ENCODE results near the gene NATD1. TPM values are rescaled to one million over a fixed set of nuclear protein-coding genes. Genes with fewer than 3 reads are reported as not detected.

The NATD1 gene
- total RNA-seq, 1 experiment from 2014 or later, result 3.1 TPM

- POLR2A ChIA-PET, result no interaction called here
- H4K20me1 ChIP-seq (ENCODE audit: insufficient read depth), result no peaks in the 10 kb centered on the region
Measured at GRCh38 chr17:21201874-21202273, 51.3 kb downstream of the NATD1 start.

More at GRCh38 chr17:21201874-21202273, 51.3 kb downstream of the NATD1 start:
- Histone ChIP-seq H2AFZ (ENCODE audit: low read depth, low read length, poor library complexity, severe bottlenecking) (no peak overlapping the region), H3K9ac (ENCODE audit: low read length) (no peak overlapping the region), H3K9me2 (ENCODE audit: insufficient read depth) (no peaks in the 10 kb centered on the region), H3K4me3 (replicated peaks in 1 of 2; ENCODE audit: low read depth in 1 of 2, low read length in 2 of 2) (no peak overlapping the region), H3K9me3 (ENCODE audit: control insufficient read depth in 1 of 2, insufficient read depth in 1 of 2, low read depth in 1 of 2, low read length in 2 of 2) (no peaks in the 10 kb centered on the region), H3K4me2 (ENCODE audit: low read length) (no peak overlapping the region), H3K4me1 (ENCODE audit: control insufficient read depth in 1 of 2, insufficient read depth in 2 of 2, low read length in 2 of 2) (no peaks in the 10 kb centered on the region), H3K79me2 (ENCODE audit: insufficient read depth, low read length) (peaks cover 94% of the 10 kb centered on the region), H3K36me3 (ENCODE audit: control insufficient read depth in 1 of 2, insufficient read depth in 2 of 2, low read length in 2 of 2) (peaks cover 2 to 13% of the 10 kb centered on the region in 2 experiments), H3K27me3 (ENCODE audit: insufficient read depth, low read length) (no peaks in the 10 kb centered on the region), H3K27ac (ENCODE audit: low read depth, low read length) (no peak overlapping the region)
- BruUV-seq (replicated peaks), result no TSS peak
- ChIA-PET RAD21 (ENCODE audit: low non-redundant PET in 1 of 2, low total read pairs in 2 of 2, uncharacterized antibody in 2 of 2, unreplicated experiment in 2 of 2) (no interaction called here), CTCF (no interaction called here)
- intact Hi-C loops (cut with micrococcal nuclease), result no loop called here
- no peak for TF ChIP-seq SP1 (IDR thresholded peaks at IDR 0.05; ENCODE audit: low read depth)
- TF ChIP-seq ATF3 (IDR thresholded peaks at IDR 0.05), result no peak
- TF ChIP-seq RAD21 (IDR thresholded peaks at IDR 0.05; ENCODE audit: low read depth), result no peak
- TF ChIP-seq EZH2 (IDR thresholded peaks at IDR 0.05), result no peak
- no peak for TF ChIP-seq SRF (IDR thresholded peaks at IDR 0.05; ENCODE audit: low read depth)
- no peak for TF ChIP-seq CTCF (IDR thresholded peaks at IDR 0.05 in 2 of 3, conservative IDR thresholded peaks at IDR 0.05 in 1 of 3; ENCODE audit: borderline replicate concordance in 1 of 3, insufficient read depth in 1 of 3, low read depth in 2 of 3, low read length in 2 of 3)
- TF ChIP-seq YY1 (IDR thresholded peaks at IDR 0.05; ENCODE audit: extremely low read depth, insufficient replicate concordance, low read depth, low read length), result no peak
- no peak for TF ChIP-seq MAX (IDR thresholded peaks at IDR 0.05)
- no peak for TF ChIP-seq ZBTB33 (IDR thresholded peaks at IDR 0.05; ENCODE audit: extremely low read depth, insufficient replicate concordance, low read length)
- TF ChIP-seq REST (IDR thresholded peaks at IDR 0.05; ENCODE audit: low read depth), result no peak
- TF ChIP-seq POLR2A (IDR thresholded peaks at IDR 0.05; ENCODE audit: borderline replicate concordance, extremely low read depth, insufficient read depth, insufficient read length), result no peak
- TF ChIP-seq FOSL1 (IDR thresholded peaks at IDR 0.05; ENCODE audit: low read depth), result no peak
- TF ChIP-seq POLR2AphosphoS5 (IDR thresholded peaks at IDR 0.05; ENCODE audit: low read depth, low read length), result no peak
- no peak for TF ChIP-seq SIN3A (IDR thresholded peaks at IDR 0.05; ENCODE audit: low read depth)
- TF ChIP-seq ELF1 (IDR thresholded peaks at IDR 0.05; ENCODE audit: borderline replicate concordance, low read depth), result no peak
- TF ChIP-seq JUND (IDR thresholded peaks at IDR 0.05), result no peak
- TF ChIP-seq ZNF274 (IDR thresholded peaks at IDR 0.05; ENCODE audit: low read depth, low read length), result no peak
- TF ChIP-seq CBX3 (IDR thresholded peaks at IDR 0.05; ENCODE audit: low read depth), result no peak
- TF ChIP-seq EGR1 (IDR thresholded peaks at IDR 0.05; ENCODE audit: low read depth), result no peak
- ATAC-seq, result no peak
- DNase-seq (ENCODE audit: low read depth, low spot score), result no peak
